GM18507 (cell line): ENCODE measurements around the gene CASP10.
A peak's percentile ranks its signal among the peaks of the same experiment; 100 is the strongest.
"Not testable (repeated sequence)": the region's sequence is repeated elsewhere in the genome, so short reads cannot be mapped to it uniquely, and the experiment has no call there.

ENCODE experiments used
- DNase-seq: peaks from one replicate; pipeline ENCODE4 v3.0.0; 2011; ENCODE audit warnings: low read depth; ENCODE audit not compliant: insufficient read length; ENCODE audit errors: extremely low spot score
- FAIRE-seq: peaks from 2 replicates; lab custom pipeline; 2011; peaks lifted over from hg19 to GRCh38; lab: Jason Lieb, UNC

The CASP10 gene

DNA sequence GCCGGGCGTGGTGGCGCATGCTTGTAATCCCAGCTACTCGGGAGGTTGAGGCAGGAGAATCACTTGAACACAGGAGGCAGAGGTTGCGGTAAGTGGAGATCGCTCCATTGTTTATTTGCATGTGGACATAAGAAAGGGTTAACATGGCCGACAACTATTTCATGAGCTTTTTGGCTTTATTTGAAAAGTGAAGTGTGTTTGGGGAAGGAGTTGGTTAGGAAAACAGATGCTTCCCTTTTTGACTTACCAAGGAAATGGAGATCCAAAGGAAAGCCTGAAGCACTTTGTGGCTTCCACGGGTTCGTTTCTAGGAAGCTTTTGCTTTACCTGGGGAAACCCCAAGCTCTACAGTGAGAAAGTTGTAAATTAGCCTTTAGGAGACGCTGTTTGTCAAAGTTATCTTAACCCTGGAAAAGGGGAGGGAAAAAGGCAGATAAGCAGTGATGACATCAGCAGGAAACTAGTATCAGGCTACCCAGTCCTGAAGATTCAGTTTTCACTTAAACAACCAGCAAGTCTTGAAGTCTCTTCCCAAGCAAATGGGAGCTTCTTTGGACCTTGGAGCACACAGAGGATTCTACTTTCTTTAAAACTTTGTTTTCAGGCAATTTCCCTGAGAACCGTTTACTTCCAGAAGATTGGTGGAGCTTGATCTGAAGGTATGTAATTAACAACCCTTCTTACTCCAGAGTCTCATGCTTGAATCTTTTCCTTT lies at the start of gene CASP10:
Gene CASP10 (plus strand): TSS at position 492 of the 715 bp plus-strand sequence. CDS start 2,637 bp downstream, outside the sequence.
- FAIRE-seq, result peak; percentile 83

GRCh38 chr2:201135386-201135785 lies 47.6 kb upstream of the CASP10 start:
- FAIRE-seq, result no peak
- no peak for DNase-seq

More for the DNA sequence above, at the start of gene CASP10:
- DNase-seq, result peak; percentile 33

GRCh38 chr2:201136889-201137321 lies 46.0 kb upstream of the CASP10 start:
- no peak for FAIRE-seq

DNA sequence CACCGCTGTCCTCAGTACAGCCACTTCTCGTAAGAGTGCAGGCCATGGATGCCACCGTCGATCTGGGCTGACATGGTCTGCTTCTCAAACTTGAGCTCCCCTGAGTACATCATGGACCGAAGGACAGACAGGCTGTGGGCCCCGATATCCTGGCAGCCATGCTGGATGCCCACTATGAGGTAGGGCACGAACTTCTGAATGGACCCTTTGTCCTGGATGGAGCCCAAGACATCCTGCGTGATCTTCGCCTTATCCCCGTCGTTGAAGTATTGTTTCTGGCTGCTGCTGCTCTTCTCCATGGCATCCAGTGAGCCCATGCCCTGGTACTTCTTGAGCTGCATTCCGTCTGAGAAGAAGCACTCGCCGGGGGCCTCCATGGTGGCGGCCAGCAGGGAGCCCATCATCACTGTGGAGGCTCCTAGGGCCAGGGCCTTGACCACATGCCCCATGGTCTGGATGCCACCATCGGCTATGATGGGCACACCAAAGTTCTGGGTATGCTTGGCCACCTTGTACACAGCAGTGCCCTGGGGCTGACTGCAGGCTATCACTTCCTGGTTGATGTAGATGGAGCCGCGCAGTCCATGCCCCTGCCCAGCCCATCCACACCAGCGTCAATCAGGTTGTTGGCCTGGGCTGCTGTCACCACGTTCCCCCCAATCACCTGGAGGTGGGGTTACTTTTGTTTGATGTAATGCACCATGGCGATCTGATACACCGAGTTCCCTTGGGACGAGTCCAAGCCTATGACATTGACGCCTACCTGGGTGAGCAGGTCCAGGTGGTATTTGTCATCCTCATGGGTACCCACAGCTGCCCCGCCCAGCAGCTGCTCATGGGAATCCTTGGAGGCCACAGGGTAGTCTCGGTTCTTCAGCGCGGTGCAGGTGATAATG lies 45.2 kb upstream of the CASP10 start:
- FAIRE-seq, result no peak
- no peak for DNase-seq

More at GRCh38 chr2:201136889-201137321, 46.0 kb upstream of the CASP10 start:
- no peak for DNase-seq

- no peak for FAIRE-seq
- DNase-seq, result no peak
Observed at GRCh38 chr2:201138401-201138970, 44.5 kb upstream of the CASP10 start.

GRCh38 chr2:201138986-201139781 lies 43.8 kb upstream of the CASP10 start:
- DNase-seq, FAIRE-seq: not testable (repeated sequence)

GRCh38 chr2:201139836-201140604 lies 42.9 kb upstream of the CASP10 start:
- DNase-seq (no peak), FAIRE-seq (no peak)

- DNase-seq (no peak), FAIRE-seq (no peak)
Observed at GRCh38 chr2:201144101-201145051, 38.6 kb upstream of the CASP10 start.

DNA sequence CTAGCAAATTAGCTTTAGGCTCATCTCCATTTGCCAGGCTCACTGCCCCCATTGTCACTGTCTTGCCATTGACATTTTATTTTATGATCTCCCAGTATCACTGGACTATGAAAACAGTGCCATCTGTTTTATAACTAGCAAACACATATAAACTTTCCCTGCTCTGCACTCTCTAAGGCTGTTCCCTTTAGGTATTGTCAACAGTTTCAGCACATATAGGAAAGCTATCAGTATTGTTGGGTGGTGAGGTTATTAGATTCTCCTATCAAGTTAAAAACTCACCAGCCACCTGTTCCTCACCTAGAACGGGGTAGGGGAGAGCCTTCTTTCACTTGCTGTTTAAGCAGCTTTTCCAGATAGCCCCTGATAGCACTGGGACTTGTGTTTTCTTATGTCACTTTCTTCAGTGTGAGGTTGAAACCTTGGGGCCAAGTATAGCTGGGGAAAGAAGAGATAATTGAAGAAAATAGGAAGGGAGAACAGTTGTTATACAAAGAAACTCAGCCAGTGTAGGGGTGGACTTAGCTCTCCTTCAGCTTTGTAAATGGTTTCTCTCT lies 34.4 kb upstream of the CASP10 start:
- FAIRE-seq (no peak), DNase-seq (no peak)

GRCh38 chr2:201149064-201149820 lies 33.7 kb upstream of the CASP10 start:
- DNase-seq, result no peak
- no peak for FAIRE-seq

DNA sequence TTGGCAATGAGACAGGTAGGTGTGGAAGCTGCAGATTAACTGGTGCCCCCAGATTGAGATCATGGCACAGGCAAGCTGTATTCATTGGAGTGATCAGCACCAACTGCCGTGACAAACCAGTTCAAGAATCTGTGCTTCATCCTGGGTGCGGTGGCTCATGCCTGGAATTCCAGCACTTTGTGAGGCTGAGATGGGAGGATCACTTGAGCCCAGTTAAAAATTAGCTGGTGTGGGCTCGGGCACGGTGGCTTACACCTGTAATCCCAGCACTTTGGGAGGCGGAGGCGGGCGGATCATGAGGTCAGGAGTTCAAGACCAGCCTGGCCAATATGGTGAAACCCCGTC lies 33.1 kb upstream of the CASP10 start:
- not testable (repeated sequence) for DNase-seq, FAIRE-seq

- DNase-seq (no peak), FAIRE-seq (no peak)
Observed at GRCh38 chr2:201150454-201151020, 32.4 kb upstream of the CASP10 start.

DNA sequence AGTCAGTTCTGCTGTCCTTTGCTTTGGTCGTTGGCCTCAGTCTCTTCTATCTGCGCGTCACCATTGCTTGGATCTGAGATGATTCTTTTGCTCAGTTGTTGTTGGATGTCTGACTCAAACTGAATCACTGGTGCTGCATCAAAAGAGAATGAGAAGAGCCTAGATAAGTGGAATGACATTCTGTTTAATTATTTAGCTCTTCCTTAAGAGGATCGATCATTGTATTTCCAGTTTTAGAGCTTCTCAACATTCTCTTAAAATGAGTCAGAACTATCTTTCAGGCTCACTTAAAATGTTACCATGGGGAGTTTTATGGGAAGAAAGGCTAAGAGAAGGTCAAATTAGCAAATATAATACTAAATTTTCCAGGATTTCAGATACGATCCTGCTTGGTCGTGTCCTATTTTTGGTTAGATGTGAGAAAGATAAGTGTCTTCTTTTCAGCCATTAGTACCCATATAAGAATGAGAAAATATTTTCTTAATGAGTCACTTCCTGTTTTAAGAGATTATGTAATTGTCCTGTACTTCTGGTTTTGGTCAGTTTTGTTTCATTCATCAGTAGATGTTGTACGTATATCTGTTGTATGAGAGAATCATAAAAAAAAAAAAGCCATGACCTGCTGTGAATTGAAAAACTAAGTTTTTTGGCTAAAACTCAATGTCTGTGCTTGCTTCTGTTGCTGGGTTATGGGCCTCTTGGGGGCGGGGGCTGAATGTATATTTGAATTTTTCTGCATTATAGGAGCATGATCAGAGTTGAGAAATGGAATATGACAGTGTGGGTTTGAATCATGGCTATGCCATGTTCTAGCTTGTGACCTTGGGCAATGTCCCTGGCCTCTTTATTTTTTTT lies 31.6 kb upstream of the CASP10 start:
- DNase-seq (peak; percentile 59), FAIRE-seq (peak; percentile 56)

DNA sequence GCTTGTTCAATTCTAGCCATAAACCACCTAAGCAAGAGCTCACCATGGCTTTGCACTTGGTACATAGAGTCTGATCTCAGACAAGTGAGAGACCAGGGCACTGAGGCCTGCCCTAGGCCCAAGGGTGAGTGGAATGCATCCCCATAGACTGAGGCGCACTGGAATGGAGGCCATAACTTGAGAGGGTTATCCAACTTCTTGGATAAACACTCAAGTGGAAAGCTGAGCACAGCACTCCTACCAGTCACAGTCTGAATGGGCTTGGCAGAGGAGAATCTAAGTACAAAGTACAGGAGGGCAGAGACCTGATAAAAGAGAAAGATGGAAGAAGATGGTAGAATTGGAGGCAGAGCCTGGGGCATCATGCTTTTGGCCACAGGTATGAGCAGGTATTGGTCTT lies 30.4 kb upstream of the CASP10 start:
- no peak for DNase-seq
- no peak for FAIRE-seq

DNA sequence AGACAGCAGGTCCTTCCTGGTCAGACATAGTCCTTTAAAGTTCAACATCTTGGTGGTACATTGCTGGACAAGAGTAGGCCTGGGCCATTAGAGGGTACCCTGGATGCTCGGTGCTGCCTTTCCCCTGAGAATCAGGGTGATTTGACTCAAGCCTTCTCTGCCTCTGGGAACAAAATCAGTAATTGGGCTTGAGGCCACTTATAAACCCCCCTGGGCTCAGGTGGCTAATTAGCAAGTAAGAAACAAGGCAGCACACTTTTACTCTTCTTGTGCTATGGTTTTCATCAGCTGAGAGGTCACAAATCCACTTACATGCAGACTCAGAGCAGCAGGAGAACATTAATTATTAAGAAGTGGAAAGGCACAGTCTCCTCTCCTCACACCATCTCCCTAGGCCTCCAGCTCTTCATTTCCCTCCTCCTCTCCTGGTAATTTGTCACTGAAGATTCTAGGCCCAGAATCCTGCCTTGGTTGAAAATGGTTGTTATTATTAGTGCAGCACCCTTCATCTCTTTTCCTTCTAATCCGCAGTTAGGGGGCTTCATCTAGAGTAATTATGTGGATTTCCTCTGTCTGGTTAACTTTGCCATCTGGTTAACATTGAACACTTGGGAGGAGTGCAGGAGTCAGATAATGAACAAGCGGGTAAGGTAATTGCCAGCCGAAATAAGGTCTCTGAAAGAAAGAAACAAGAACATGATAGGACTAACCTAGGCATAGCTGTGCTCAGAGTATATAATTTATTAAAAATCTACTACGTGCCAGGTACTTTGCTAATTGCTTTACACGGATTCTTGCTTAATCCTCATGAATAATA lies 29.7 kb upstream of the CASP10 start:
- DNase-seq (no peak), FAIRE-seq (no peak)
